Measurements from ENCODE around the gene MAGOH. TPM values are rescaled to one million over a fixed set of nuclear protein-coding genes. Genes with fewer than 3 reads are reported as not detected.
"Not testable (repeated sequence)": the region's sequence is repeated elsewhere in the genome, so short reads cannot be mapped to it uniquely, and the experiment has no call there.

The MAGOH gene
- total RNA-seq, 4 donors from 2014 or later: 11.6 to 18.6 (median 16.8) TPM

- H3K27me3 ChIP-seq: no peaks in the 10 kb centered on the region
- no peak for TF ChIP-seq POLR2A (IDR thresholded peaks at IDR 0.05)
- TF ChIP-seq, protein P1, sequence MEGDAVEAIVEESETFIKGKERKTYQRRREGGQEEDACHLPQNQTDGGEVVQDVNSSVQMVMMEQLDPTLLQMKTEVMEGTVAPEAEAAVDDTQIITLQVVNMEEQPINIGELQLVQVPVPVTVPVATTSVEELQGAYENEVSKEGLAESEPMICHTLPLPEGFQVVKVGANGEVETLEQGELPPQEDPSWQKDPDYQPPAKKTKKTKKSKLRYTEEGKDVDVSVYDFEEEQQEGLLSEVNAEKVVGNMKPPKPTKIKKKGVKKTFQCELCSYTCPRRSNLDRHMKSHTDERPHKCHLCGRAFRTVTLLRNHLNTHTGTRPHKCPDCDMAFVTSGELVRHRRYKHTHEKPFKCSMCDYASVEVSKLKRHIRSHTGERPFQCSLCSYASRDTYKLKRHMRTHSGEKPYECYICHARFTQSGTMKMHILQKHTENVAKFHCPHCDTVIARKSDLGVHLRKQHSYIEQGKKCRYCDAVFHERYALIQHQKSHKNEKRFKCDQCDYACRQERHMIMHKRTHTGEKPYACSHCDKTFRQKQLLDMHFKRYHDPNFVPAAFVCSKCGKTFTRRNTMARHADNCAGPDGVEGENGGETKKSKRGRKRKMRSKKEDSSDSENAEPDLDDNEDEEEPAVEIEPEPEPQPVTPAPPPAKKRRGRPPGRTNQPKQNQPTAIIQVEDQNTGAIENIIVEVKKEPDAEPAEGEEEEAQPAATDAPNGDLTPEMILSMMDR (IDR thresholded peaks at IDR 0.05): no peak
- peak in 1 of 2 donors; percentile 16 for TF ChIP-seq EP300 (IDR thresholded peaks at IDR 0.05)
- peaks cover 0 to 100% (median 22%) of the 10 kb centered on the region in 3 donors for H3K36me3 ChIP-seq
- H3K27ac ChIP-seq: no peak overlapping the region
- no peak for DNase-seq (ENCODE audit: low spot score in 2 of 2)
- WGBS, 2 donors: 74 to 83% methylated on average over 1 of the region's 1 CpG
- H3K4me1 ChIP-seq: peaks cover 0 to 4% (median 0%) of the 10 kb centered on the region in 4 donors
- peaks cover 0 to 7% (median 0%) of the 10 kb centered on the region in 4 donors for H3K9me3 ChIP-seq
- no peak overlapping the region for H3K4me3 ChIP-seq
These were observed 30.6 kb downstream of the MAGOH start for GRCh38 chr1:53207726-53208125.

GRCh38 chr1:53206735-53207379, 31.5 kb downstream of the MAGOH start:
- peaks cover 0 to 7% (median 0%) of the 10 kb centered on the region in 4 donors for H3K9me3 ChIP-seq
- peaks cover 0 to 100% (median 27%) of the 10 kb centered on the region in 3 donors for H3K36me3 ChIP-seq
- no peaks in the 10 kb centered on the region for H3K27me3 ChIP-seq
- TF ChIP-seq, protein P1 (IDR thresholded peaks at IDR 0.05): no peak
- TF ChIP-seq EP300 (IDR thresholded peaks at IDR 0.05): peak in 1 of 2 donors; percentile 16
- DNase-seq (ENCODE audit: low spot score in 2 of 2): no peak
- no peak overlapping the region for H3K27ac ChIP-seq
- H3K4me3 ChIP-seq: no peak overlapping the region
- H3K4me1 ChIP-seq: peaks cover 0 to 4% (median 0%) of the 10 kb centered on the region in 4 donors
- WGBS, 2 donors: 97 to 100% methylated on average over 1 of the region's 1 CpG

DNA sequence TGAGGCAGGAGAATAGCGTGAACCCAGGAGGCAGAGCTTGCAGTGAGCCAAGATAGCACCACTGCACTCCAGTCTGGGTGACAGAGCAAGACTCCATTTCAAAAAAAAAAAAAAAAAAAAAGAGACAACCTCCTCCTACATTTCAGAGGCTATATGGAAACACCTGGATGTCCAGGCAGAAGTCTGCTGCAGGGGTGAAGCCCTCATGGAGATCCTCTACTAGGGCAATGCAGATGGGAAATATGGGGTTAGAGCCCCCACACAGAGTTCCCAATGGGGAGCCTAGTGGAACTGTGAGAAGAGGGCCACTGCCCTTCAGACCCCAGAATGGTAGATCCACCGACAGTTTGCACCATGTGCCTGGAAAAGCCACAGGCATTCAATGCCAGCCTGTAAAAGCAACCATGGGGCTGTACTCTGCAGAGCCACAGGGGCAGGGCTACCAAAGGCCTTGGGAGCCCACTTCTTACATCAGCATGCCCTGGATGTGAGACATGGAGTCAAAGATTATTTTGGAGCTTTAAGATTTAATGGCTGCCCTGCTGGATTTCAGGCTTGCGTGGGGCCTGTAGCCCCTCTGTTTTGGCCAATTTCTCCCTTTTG, 32.1 kb downstream of the MAGOH start:
- not testable (repeated sequence) for H3K27ac ChIP-seq; H3K9me3 ChIP-seq; H3K4me3 ChIP-seq; H3K4me1 ChIP-seq; H3K27me3 ChIP-seq; DNase-seq (ENCODE audit: low spot score in 2 of 2)
- WGBS, 2 donors: 97 to 98% methylated on average over 3 of the region's 3 CpGs
- peaks cover 0 to 100% (median 27%) of the 10 kb centered on the region in 3 donors for H3K36me3 ChIP-seq

GRCh38 chr1:53205496-53205895, 32.8 kb downstream of the MAGOH start:
- DNase-seq (ENCODE audit: low spot score in 2 of 2); H3K4me1 ChIP-seq; H3K27me3 ChIP-seq; H3K4me3 ChIP-seq; H3K9me3 ChIP-seq; H3K27ac ChIP-seq: not testable (repeated sequence)
- H3K36me3 ChIP-seq: peaks cover 0 to 100% (median 23%) of the 10 kb centered on the region in 3 donors
- WGBS, 2 donors: 100% methylated on average over 1 of the region's 1 CpG

- 93 to 94% methylated on average over 3 of the region's 3 CpGs for WGBS, 2 donors
- H3K36me3 ChIP-seq: peaks cover 0 to 81% (median 23%) of the 10 kb centered on the region in 3 donors
- peaks cover 0 to 7% (median 0%) of the 10 kb centered on the region in 4 donors for H3K9me3 ChIP-seq
- no peak for DNase-seq (ENCODE audit: low spot score in 2 of 2)
- no peak overlapping the region for H3K27ac ChIP-seq
- H3K27me3 ChIP-seq: no peaks in the 10 kb centered on the region
- no peak overlapping the region for H3K4me3 ChIP-seq
- TF ChIP-seq EP300 (IDR thresholded peaks at IDR 0.05) (no peak), POLR2A (IDR thresholded peaks at IDR 0.05) (no peak)
- TF ChIP-seq, protein P1 (IDR thresholded peaks at IDR 0.05): no peak
- peaks cover 0 to 20% (median 3%) of the 10 kb centered on the region in 4 donors for H3K4me1 ChIP-seq
These were observed 34.9 kb downstream of the MAGOH start for GRCh38 chr1:53203466-53203865.

DNA sequence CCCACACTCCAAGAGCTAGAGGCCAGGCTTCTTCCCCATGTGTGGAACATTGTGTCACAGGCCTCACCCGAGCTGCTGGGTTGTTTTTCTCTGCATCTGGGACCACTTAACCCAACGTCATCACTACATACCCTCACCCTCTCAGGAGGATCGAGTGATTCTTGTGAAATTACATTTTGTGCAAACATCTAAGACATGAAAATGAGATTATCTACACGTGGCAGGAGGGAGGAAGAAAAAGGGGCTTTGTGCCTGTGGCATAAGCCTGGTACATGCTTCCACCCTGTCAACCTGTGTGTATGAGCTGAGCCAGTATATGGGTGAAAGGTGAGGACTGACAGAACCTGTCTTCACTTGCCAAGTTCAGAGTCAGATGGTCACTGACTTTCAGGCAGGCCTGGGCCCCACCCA, 40.1 kb downstream of the MAGOH start:
- peaks cover 0 to 29% (median 6%) of the 10 kb centered on the region in 3 donors for H3K36me3 ChIP-seq
- 36 to 37% methylated on average over 4 of the region's 4 CpGs for WGBS, 2 donors
- H3K4me1 ChIP-seq: peaks cover 0 to 43% (median 14%) of the 10 kb centered on the region in 4 donors
- H3K27ac ChIP-seq: peak overlapping the region; percentile 93 to 100 (median 99)
- no peaks in the 10 kb centered on the region for H3K9me3 ChIP-seq
- TF ChIP-seq EP300 (IDR thresholded peaks at IDR 0.05): peak in 1 of 2 donors; percentile 82
- TF ChIP-seq, protein P1 (IDR thresholded peaks at IDR 0.05): no peak
- peak in 1 of 2 donors; percentile 68 for DNase-seq (ENCODE audit: low spot score in 2 of 2)
- no peaks in the 10 kb centered on the region for H3K27me3 ChIP-seq
- H3K4me3 ChIP-seq: peak overlapping the region in 1 of 4 donors; percentile 100
